Activated naive CD4-positive, alpha-beta T cell treated with anti-CD3 and anti-CD28 coated beads, Interleukin-2, amount 50 U/mL, for 72 hours (primary cell): ENCODE data around the gene TRPC4AP. TPM values are rescaled to one million over a fixed set of nuclear protein-coding genes. Genes with fewer than 3 reads are reported as not detected.
A peak's percentile ranks its signal among the peaks of the same experiment; 100 is the strongest.
"Not testable (repeated sequence)": the region's sequence is repeated elsewhere in the genome, so short reads cannot be mapped to it uniquely, and the experiment has no call there.

ENCODE experiments used
- ATAC-seq, 2 donors: fragments of 150-1000 bp; cut with Tn5 transposase; 2 replicates each; pipeline ENCODE4 v1.10.0; 2021; ENCODE audit warnings: mild to moderate bottlenecking in 2 of 2, moderate library complexity in 2 of 2
- DNase-seq, 2 donors: peaks; one replicate each; pipeline ENCODE4 v3.0.0; 2021 to 2022; ENCODE audit warnings: low spot score in 2 of 2
- H3K27ac Mint-ChIP-seq, 2 donors: one replicate each; pipeline ENCODE4 v1.8.0; 2022; ENCODE audit warnings: mild to moderate bottlenecking in 2 of 2, mixed read lengths in 2 of 2
- H3K36me3 Mint-ChIP-seq, 2 donors: one replicate each; pipeline ENCODE4 v1.8.0; 2022; ENCODE audit warnings: mixed read lengths in 2 of 2
- H3K9me3 Mint-ChIP-seq, 2 donors: one replicate each; pipeline ENCODE4 v1.8.0; 2022; ENCODE audit warnings: mixed read lengths in 2 of 2
- total RNA-seq, 2 donors: library from RNA; stranded (reverse); gene quantifications; one replicate each; pipeline ENCODE4 v1.2.3, GENCODE V29; 2022

Gene TRPC4AP
- total RNA-seq, 2 donors from 2014 or later: 44.6 to 51.3 TPM

GRCh38 chr20:35115606-35116005, 23.0 kb upstream of the TRPC4AP start:
- DNase-seq (no peak), ATAC-seq (no peak)
- Mint-ChIP-seq H3K36me3 (peaks cover 0 to 8% of the 10 kb centered on the region in 2 donors), H3K27ac (peak overlapping the region in 1 of 2 donors; percentile 23), H3K9me3 (no peaks in the 10 kb centered on the region)

- not testable (repeated sequence) for ATAC-seq, DNase-seq, H3K9me3 Mint-ChIP-seq, H3K36me3 Mint-ChIP-seq, H3K27ac Mint-ChIP-seq
Observed at GRCh38 chr20:35112276-35112675, 19.7 kb upstream of the TRPC4AP start.

GRCh38 chr20:35111141-35111888, 18.7 kb upstream of the TRPC4AP start:
- Mint-ChIP-seq H3K9me3 (no peaks in the 10 kb centered on the region), H3K36me3 (peaks cover 0 to 4% of the 10 kb centered on the region in 2 donors), H3K27ac (peak overlapping the region; percentile 11 to 51)
- no peak for DNase-seq
- ATAC-seq: peak in 1 of 2 donors; percentile 16

- H3K27ac Mint-ChIP-seq: no peak overlapping the region
- ATAC-seq (no peak), DNase-seq (no peak)
- H3K36me3 Mint-ChIP-seq: no peaks in the 10 kb centered on the region
- no peaks in the 10 kb centered on the region for H3K9me3 Mint-ChIP-seq
Observed at GRCh38 chr20:35108921-35109320, 16.3 kb upstream of the TRPC4AP start.

- H3K36me3 Mint-ChIP-seq: no peaks in the 10 kb centered on the region
- no peak overlapping the region for H3K27ac Mint-ChIP-seq
- DNase-seq: no peak
- ATAC-seq: no peak
- H3K9me3 Mint-ChIP-seq: no peaks in the 10 kb centered on the region
Observed at GRCh38 chr20:35106827-35107380, 14.3 kb upstream of the TRPC4AP start.

GRCh38 chr20:35104685-35105295, 12.2 kb upstream of the TRPC4AP start:
- no peak for DNase-seq
- no peak for ATAC-seq
- Mint-ChIP-seq H3K27ac (no peak overlapping the region), H3K36me3 (no peaks in the 10 kb centered on the region), H3K9me3 (no peaks in the 10 kb centered on the region)

GRCh38 chr20:35101620-35102019, 9.0 kb upstream of the TRPC4AP start:
- DNase-seq (no peak), ATAC-seq (no peak)
- no peaks in the 10 kb centered on the region for H3K36me3 Mint-ChIP-seq
- H3K27ac Mint-ChIP-seq: peak overlapping the region in 1 of 2 donors; percentile 12
- H3K9me3 Mint-ChIP-seq: no peaks in the 10 kb centered on the region

- ATAC-seq (peak; percentile 61 to 76), DNase-seq (peak in 1 of 2 donors; percentile 38)
Observed at GRCh38 chr20:35093267-35093884, 769 bp upstream of the TRPC4AP start.

GRCh38 chr20:35091816-35092523, 637 bp downstream of the TRPC4AP start:
- peak overlapping the region; percentile 94 to 97 for H3K27ac Mint-ChIP-seq
- peak in 1 of 2 donors; percentile 62 for DNase-seq
- H3K9me3 Mint-ChIP-seq: no peaks in the 10 kb centered on the region
- peaks cover 7% of the 10 kb centered on the region in 2 donors for H3K36me3 Mint-ChIP-seq
- peak; percentile 11 to 27 for ATAC-seq

More at GRCh38 chr20:35093267-35093884, 769 bp upstream of the TRPC4AP start:
- Mint-ChIP-seq H3K9me3 (no peaks in the 10 kb centered on the region), H3K27ac (peak overlapping the region; percentile 94 to 99), H3K36me3 (peaks cover 7% of the 10 kb centered on the region in 2 donors)

GRCh38 chr20:35088231-35089145, 4.1 kb downstream of the TRPC4AP start:
- Mint-ChIP-seq H3K9me3 (no peaks in the 10 kb centered on the region), H3K36me3 (peaks cover 7% of the 10 kb centered on the region in 2 donors), H3K27ac (no peak overlapping the region)
- DNase-seq (no peak), ATAC-seq (no peak)

GRCh38 chr20:35087791-35088190, 4.8 kb downstream of the TRPC4AP start:
- Mint-ChIP-seq H3K9me3 (no peaks in the 10 kb centered on the region), H3K36me3 (peaks cover 7% of the 10 kb centered on the region in 2 donors), H3K27ac (no peak overlapping the region)
- no peak for DNase-seq
- no peak for ATAC-seq

- Mint-ChIP-seq H3K36me3 (peaks cover 7% of the 10 kb centered on the region in 2 donors), H3K9me3 (no peaks in the 10 kb centered on the region), H3K27ac (peak overlapping the region in 1 of 2 donors; percentile 79)
- ATAC-seq: no peak
- DNase-seq: no peak
Observed at GRCh38 chr20:35087355-35087754, 5.3 kb downstream of the TRPC4AP start.

GRCh38 chr20:35085477-35086225, 7.0 kb downstream of the TRPC4AP start:
- Mint-ChIP-seq H3K27ac (peak overlapping the region; percentile 30 to 77), H3K9me3 (no peaks in the 10 kb centered on the region), H3K36me3 (no peaks in the 10 kb centered on the region)
- ATAC-seq (peak; percentile 66 to 89), DNase-seq (no peak)

- no peak for ATAC-seq
- Mint-ChIP-seq H3K36me3 (no peaks in the 10 kb centered on the region), H3K9me3 (no peaks in the 10 kb centered on the region), H3K27ac (peak overlapping the region in 1 of 2 donors; percentile 77)
- DNase-seq: no peak
Observed at GRCh38 chr20:35084998-35085397, 7.6 kb downstream of the TRPC4AP start.

GRCh38 chr20:35080348-35080642, 12.3 kb downstream of the TRPC4AP start:
- ATAC-seq, DNase-seq, H3K9me3 Mint-ChIP-seq, H3K27ac Mint-ChIP-seq: not testable (repeated sequence)
- peaks cover 20 to 23% of the 10 kb centered on the region in 2 donors for H3K36me3 Mint-ChIP-seq
